Colonic mucosa (tissue), 4 donors: ENCODE results near the gene GAD2. TPM values are rescaled to one million over a fixed set of nuclear protein-coding genes. Genes with fewer than 3 reads are reported as not detected.

ENCODE experiments used
- DNase-seq: peaks from one replicate; pipeline ENCODE4 v3.0.0-alpha.2; 2020
- H3K27ac ChIP-seq: fragments of 200-600 bp; one replicate; pipeline ENCODE4 v1.8.0; 2021
- H3K27me3 ChIP-seq: fragments of 200-600 bp; one replicate; pipeline ENCODE4 v1.8.0; 2021
- H3K36me3 ChIP-seq: fragments of 200-600 bp; one replicate; pipeline ENCODE4 v1.8.0; 2021
- H3K4me1 ChIP-seq: fragments of 200-600 bp; one replicate; pipeline ENCODE4 v1.8.0; 2021; ENCODE audit warnings: mild to moderate bottlenecking
- H3K4me3 ChIP-seq: fragments of 200-600 bp; one replicate; pipeline ENCODE4 v1.8.0; 2021
- H3K9ac ChIP-seq, 2 donors: one replicate each; pipeline ENCODE4 v1.7.0; 2013; ENCODE audit warnings: control low read depth in 2 of 2, low read depth in 2 of 2, low read length in 2 of 2
- H3K9me3 ChIP-seq: fragments of 200-600 bp; one replicate; pipeline ENCODE4 v1.8.0; 2021
- intact Hi-C: fragments of 100-400 bp; cut with DNase I; formaldehyde crosslinking; loops from one replicate; pipeline ENCODE4 v1.14.1; 2022
- total RNA-seq, 2 donors: library from RNA; stranded (reverse); fragmentation: NEBNext Ultra II Directional in 1 of 2; extraction: Animal tissue kit (Norgen Biotek cat#: 25700) in 1 of 2; gene quantifications; one replicate each; pipeline ENCODE4 v1.2.1, GENCODE V29; 2021
- TF ChIP-seq, protein P1 (sequence below): fragments of 200-600 bp; IDR thresholded peaks from one replicate; pipeline ENCODE4 v1.8.0; 2022; ENCODE audit warnings: antibody characterized with exemption, mild to moderate bottlenecking
- donor health status: healthy.
- donor health status: DM: no; HTN: no; CAD: no.
- donor health status: DM: no; HTN: no; CAD: no.

GAD2 gene
- total RNA-seq, 2 donors from 2014 or later: not detected

DNA sequence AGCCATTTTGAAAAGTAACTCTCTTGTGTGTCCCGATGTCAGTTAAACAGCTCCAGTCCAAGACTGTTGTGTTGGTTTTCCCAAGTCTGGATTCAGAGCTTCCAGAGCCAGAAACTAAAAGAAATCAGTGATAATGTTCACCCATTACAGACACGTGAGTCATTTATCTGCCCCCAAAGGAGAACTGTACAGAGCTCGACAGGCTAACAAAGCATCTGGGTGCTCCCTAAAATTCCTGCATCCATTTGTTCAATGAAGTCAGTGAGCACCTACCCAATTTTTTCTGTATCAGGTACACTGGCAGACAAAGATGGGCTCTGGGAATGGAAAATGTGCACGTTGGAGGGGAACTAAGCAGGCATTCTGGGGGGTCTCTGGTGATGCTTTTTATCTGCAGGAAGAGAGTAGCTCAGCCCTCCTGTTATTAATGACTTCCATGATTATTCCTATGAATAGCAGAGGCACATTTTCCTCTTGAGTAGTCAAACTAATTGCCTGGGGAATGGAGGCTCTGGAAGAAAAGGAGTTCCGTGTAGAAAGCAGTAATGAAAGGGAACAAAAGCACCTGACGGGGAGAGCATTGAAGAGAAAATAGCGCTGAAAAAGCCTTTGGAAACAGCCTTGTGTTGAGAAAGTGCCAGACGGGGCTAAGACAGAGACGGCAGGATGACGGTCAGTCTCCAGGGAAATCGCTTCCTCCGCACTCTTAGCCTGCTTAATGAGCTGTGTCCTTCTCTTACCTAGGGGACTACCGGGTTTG, 75.3 kb downstream of the GAD2 start:
- no peak for DNase-seq
- no peak overlapping the region for H3K27ac ChIP-seq
- H3K4me3 ChIP-seq: no peak overlapping the region
- intact Hi-C loops: no loop called here
- TF ChIP-seq, protein P1, sequence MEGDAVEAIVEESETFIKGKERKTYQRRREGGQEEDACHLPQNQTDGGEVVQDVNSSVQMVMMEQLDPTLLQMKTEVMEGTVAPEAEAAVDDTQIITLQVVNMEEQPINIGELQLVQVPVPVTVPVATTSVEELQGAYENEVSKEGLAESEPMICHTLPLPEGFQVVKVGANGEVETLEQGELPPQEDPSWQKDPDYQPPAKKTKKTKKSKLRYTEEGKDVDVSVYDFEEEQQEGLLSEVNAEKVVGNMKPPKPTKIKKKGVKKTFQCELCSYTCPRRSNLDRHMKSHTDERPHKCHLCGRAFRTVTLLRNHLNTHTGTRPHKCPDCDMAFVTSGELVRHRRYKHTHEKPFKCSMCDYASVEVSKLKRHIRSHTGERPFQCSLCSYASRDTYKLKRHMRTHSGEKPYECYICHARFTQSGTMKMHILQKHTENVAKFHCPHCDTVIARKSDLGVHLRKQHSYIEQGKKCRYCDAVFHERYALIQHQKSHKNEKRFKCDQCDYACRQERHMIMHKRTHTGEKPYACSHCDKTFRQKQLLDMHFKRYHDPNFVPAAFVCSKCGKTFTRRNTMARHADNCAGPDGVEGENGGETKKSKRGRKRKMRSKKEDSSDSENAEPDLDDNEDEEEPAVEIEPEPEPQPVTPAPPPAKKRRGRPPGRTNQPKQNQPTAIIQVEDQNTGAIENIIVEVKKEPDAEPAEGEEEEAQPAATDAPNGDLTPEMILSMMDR: no peak
- H3K9ac ChIP-seq: no peak overlapping the region
- no peaks in the 10 kb centered on the region for H3K27me3 ChIP-seq
- no peaks in the 10 kb centered on the region for H3K36me3 ChIP-seq
- no peaks in the 10 kb centered on the region for H3K4me1 ChIP-seq
- H3K9me3 ChIP-seq: no peaks in the 10 kb centered on the region

GRCh38 chr10:26296360-26296759, 79.8 kb downstream of the GAD2 start:
- Histone ChIP-seq H3K36me3 (no peaks in the 10 kb centered on the region), H3K9ac (no peak overlapping the region), H3K4me3 (no peak overlapping the region), H3K4me1 (no peaks in the 10 kb centered on the region), H3K27ac (no peak overlapping the region), H3K27me3 (no peaks in the 10 kb centered on the region), H3K9me3 (no peaks in the 10 kb centered on the region)
- intact Hi-C loops: no loop called here
- no peak for DNase-seq
- TF ChIP-seq, protein P1: no peak

- TF ChIP-seq, protein P1: no peak
- H3K27me3 ChIP-seq: no peaks in the 10 kb centered on the region
- no peaks in the 10 kb centered on the region for H3K9me3 ChIP-seq
- H3K4me1 ChIP-seq: no peaks in the 10 kb centered on the region
- no peak overlapping the region for H3K4me3 ChIP-seq
- no peak overlapping the region for H3K27ac ChIP-seq
- no peak for DNase-seq
- H3K9ac ChIP-seq: no peak overlapping the region
- no peaks in the 10 kb centered on the region for H3K36me3 ChIP-seq
- intact Hi-C loops: no loop called here
These were observed 83.4 kb downstream of the GAD2 start for GRCh38 chr10:26300001-26300400.

DNA sequence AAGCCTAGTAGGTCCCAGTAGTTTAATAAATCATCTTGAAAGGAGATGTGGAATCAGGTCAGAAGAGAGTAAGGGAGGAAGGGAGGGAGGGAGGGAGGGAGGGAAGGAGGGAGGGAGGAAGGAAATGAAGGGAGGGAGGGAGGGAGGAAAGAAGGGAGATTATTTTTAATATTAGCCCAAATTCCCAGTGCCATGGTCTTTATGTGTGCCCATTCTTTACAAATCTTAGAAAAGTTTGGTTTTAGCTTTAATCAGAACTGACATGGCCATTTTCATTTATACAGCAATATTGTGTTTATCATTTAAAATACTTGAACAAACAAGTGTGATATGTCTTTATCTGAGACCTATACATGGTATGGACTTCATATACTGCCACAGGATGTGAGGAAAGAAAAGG, 86.8 kb downstream of the GAD2 start:
- Histone ChIP-seq H3K9me3 (no peaks in the 10 kb centered on the region), H3K4me1 (no peaks in the 10 kb centered on the region), H3K27me3 (no peaks in the 10 kb centered on the region), H3K9ac (no peak overlapping the region), H3K4me3 (no peak overlapping the region), H3K27ac (no peak overlapping the region), H3K36me3 (no peaks in the 10 kb centered on the region)
- DNase-seq: no peak
- TF ChIP-seq, protein P1: no peak
- intact Hi-C loops: no loop called here

- H3K4me1 ChIP-seq: no peaks in the 10 kb centered on the region
- no peak for DNase-seq
- intact Hi-C loops: no loop called here
- H3K36me3 ChIP-seq: no peaks in the 10 kb centered on the region
- no peaks in the 10 kb centered on the region for H3K9me3 ChIP-seq
- TF ChIP-seq, protein P1: no peak
- H3K9ac ChIP-seq: no peak overlapping the region
- no peaks in the 10 kb centered on the region for H3K27me3 ChIP-seq
- no peak overlapping the region for H3K4me3 ChIP-seq
- no peak overlapping the region for H3K27ac ChIP-seq
These were observed 93.8 kb downstream of the GAD2 start for GRCh38 chr10:26310361-26310760.
